NCI-H345 treated with DMSO at 0.1 percent for 48 hours (cell line): ENCODE data around the gene SF3B2.
"Not testable (repeated sequence)": the region's sequence is repeated elsewhere in the genome, so short reads cannot be mapped to it uniquely, and the experiment has no call there.

ENCODE experiments used
- DNase-seq: peaks from one replicate; lab custom pipeline; 2025; ENCODE audit not compliant: unreplicated experiment; lab: John Stamatoyannopoulos, UW

SF3B2 gene

GRCh38 chr11:66016793-66017177 lies 35.4 kb upstream of the SF3B2 start:
- no peak for DNase-seq

GRCh38 chr11:66017321-66017720 lies 34.8 kb upstream of the SF3B2 start:
- DNase-seq, result peak; percentile 33

- DNase-seq, result no peak
These were observed 32.0 kb upstream of the SF3B2 start for GRCh38 chr11:66020212-66020611.

- no peak for DNase-seq
These were observed 31.4 kb upstream of the SF3B2 start for GRCh38 chr11:66020618-66021357.

- DNase-seq, result peak; percentile 23
These were observed 29.6 kb upstream of the SF3B2 start for GRCh38 chr11:66022401-66023185.

GRCh38 chr11:66023186-66023440 lies 29.1 kb upstream of the SF3B2 start:
- DNase-seq, result not testable (repeated sequence)

- DNase-seq, result no peak
These were observed 26.1 kb upstream of the SF3B2 start, which contains the start of gene CATSPER1 for GRCh38 chr11:66026017-66026529. Gene CATSPER1, minus strand, starts transcription at chr11:66026479. Its CDS starts 100 bp downstream, at chr11:66026379.

GRCh38 chr11:66032957-66033735 lies 19.0 kb upstream of the SF3B2 start:
- DNase-seq, result no peak

GRCh38 chr11:66035653-66036333 lies 16.4 kb upstream of the SF3B2 start:
- DNase-seq, result no peak

GRCh38 chr11:66036334-66036710 lies 15.8 kb upstream of the SF3B2 start:
- no peak for DNase-seq

GRCh38 chr11:66037327-66037726 lies 14.8 kb upstream of the SF3B2 start:
- no peak for DNase-seq

- no peak for DNase-seq
These were observed 12.4 kb upstream of the SF3B2 start for GRCh38 chr11:66039765-66040164.

- DNase-seq, result no peak
These were observed 9.8 kb upstream of the SF3B2 start for GRCh38 chr11:66042227-66042995.

- no peak for DNase-seq
These were observed 8.9 kb upstream of the SF3B2 start for GRCh38 chr11:66042996-66043906.

GRCh38 chr11:66044757-66045156 lies 7.4 kb upstream of the SF3B2 start:
- no peak for DNase-seq

GRCh38 chr11:66045177-66045639 lies 7.0 kb upstream of the SF3B2 start:
- DNase-seq, result peak; percentile 75

- DNase-seq, result no peak
These were observed 5.3 kb upstream of the SF3B2 start for GRCh38 chr11:66046901-66047300.

GRCh38 chr11:66047541-66048365 lies 4.4 kb upstream of the SF3B2 start:
- no peak for DNase-seq
